H9 (cell line): ENCODE results near the gene UCKL1. TPM values are rescaled to one million over a fixed set of nuclear protein-coding genes. Genes with fewer than 3 reads are reported as not detected.

Experiments
- DNase-seq: peaks from one replicate; pipeline ENCODE4 v3.0.0-alpha.2; 2017
- H2AFZ ChIP-seq: one replicate; pipeline ENCODE4 v1.6.1; 2013; ENCODE audit warnings: mild to moderate bottlenecking, low read length, control low read depth, moderate library complexity
- H2AK5ac ChIP-seq: 2 replicates; pipeline ENCODE4 v1.6.1; 2013; ENCODE audit warnings: low read length, control low read depth, mixed read lengths; ENCODE audit not compliant: insufficient read length
- H2BK120ac ChIP-seq: one replicate; pipeline ENCODE4 v1.6.1; 2013; ENCODE audit warnings: low read depth, mild to moderate bottlenecking, low read length, control low read depth, inconsistent platforms; ENCODE audit not compliant: poor library complexity, severe bottlenecking
- H2BK12ac ChIP-seq: 2 replicates; pipeline ENCODE4 v1.6.1; 2013; ENCODE audit warnings: low read length, control low read depth, mixed read lengths, low read depth; ENCODE audit not compliant: insufficient read length
- H2BK15ac ChIP-seq: 2 replicates; pipeline ENCODE4 v1.6.1; 2013; ENCODE audit warnings: low read depth, low read length, control low read depth
- H2BK20ac ChIP-seq: one replicate; pipeline ENCODE4 v1.6.1; 2013; ENCODE audit warnings: low read depth, mild to moderate bottlenecking, low read length, control low read depth, inconsistent platforms; ENCODE audit not compliant: poor library complexity, severe bottlenecking
- H2BK5ac ChIP-seq: 2 replicates; pipeline ENCODE4 v1.6.1; 2013; ENCODE audit warnings: low read length, control low read depth, mixed read lengths; ENCODE audit not compliant: insufficient read length
- H3K14ac ChIP-seq: 2 replicates; pipeline ENCODE4 v1.6.1; 2013; ENCODE audit warnings: low read length, control low read depth; ENCODE audit not compliant: insufficient read depth
- H3K18ac ChIP-seq: 2 replicates; pipeline ENCODE4 v1.6.1; 2013; ENCODE audit warnings: low read depth, mild to moderate bottlenecking, mixed read lengths, low read length, control low read depth; ENCODE audit not compliant: insufficient read length
- H3K23ac ChIP-seq: 2 replicates; pipeline ENCODE4 v1.6.1; 2013; ENCODE audit warnings: low read length, control low read depth, mixed read lengths, low read depth; ENCODE audit not compliant: insufficient read length
- H3K23me2 ChIP-seq: 2 replicates; pipeline ENCODE4 v1.6.1; 2013; ENCODE audit warnings: low read depth, mild to moderate bottlenecking, mixed read lengths, low read length, control low read depth; ENCODE audit not compliant: insufficient read length, poor library complexity, severe bottlenecking
- H3K27ac ChIP-seq: 2 replicates; pipeline ENCODE4 v1.5.1; 2013; ENCODE audit warnings: low read length, control low read depth, mixed read lengths, low read depth; ENCODE audit not compliant: insufficient read length
- H3K27me3 ChIP-seq: 2 replicates; pipeline ENCODE4 v1.6.1; 2013; ENCODE audit warnings: low read length, control low read depth, inconsistent platforms; ENCODE audit not compliant: insufficient read depth
- H3K4ac ChIP-seq: 2 replicates; pipeline ENCODE4 v1.6.1; 2013; ENCODE audit warnings: low read depth, mild to moderate bottlenecking, control low read depth, inconsistent platforms, low read length, moderate library complexity
- H3K4me1 ChIP-seq: 2 replicates; pipeline ENCODE4 v1.6.1; 2013; ENCODE audit warnings: low read length, control low read depth, inconsistent platforms; ENCODE audit not compliant: insufficient read depth
- H3K4me2 ChIP-seq: 2 replicates; pipeline ENCODE4 v1.6.1; 2013; ENCODE audit warnings: low read length, control low read depth, mixed read lengths; ENCODE audit not compliant: insufficient read length, insufficient read depth
- H3K56ac ChIP-seq: 2 replicates; pipeline ENCODE4 v1.6.1; 2013; ENCODE audit warnings: low read depth, mild to moderate bottlenecking, mixed read lengths, low read length, control low read depth; ENCODE audit not compliant: insufficient read length
- H3K79me1 ChIP-seq: 2 replicates; pipeline ENCODE4 v1.6.1; 2013; ENCODE audit warnings: low read depth, mild to moderate bottlenecking, moderate library complexity, low read length, control low read depth, inconsistent platforms; ENCODE audit not compliant: insufficient read depth, poor library complexity, severe bottlenecking
- H3K79me2 ChIP-seq: 2 replicates; pipeline ENCODE4 v1.6.1; 2013; ENCODE audit warnings: low read length, control low read depth, inconsistent platforms; ENCODE audit not compliant: insufficient read depth
- H3K9ac ChIP-seq: 2 replicates; pipeline ENCODE4 v1.6.1; 2013; ENCODE audit warnings: low read length, control low read depth, mixed read lengths; ENCODE audit not compliant: insufficient read length; ENCODE audit errors: extremely low read depth
- H3K9me3 ChIP-seq: one replicate; pipeline ENCODE4 v1.6.1; 2013; ENCODE audit warnings: low read depth, low read length, inconsistent platforms; ENCODE audit not compliant: control insufficient read depth
- H3T11ph ChIP-seq: one replicate; pipeline ENCODE4 v1.6.1; 2013; ENCODE audit warnings: mild to moderate bottlenecking, low read length, control low read depth, inconsistent platforms
- H4K20me1 ChIP-seq: one replicate; pipeline ENCODE4 v1.6.1; 2013; ENCODE audit not compliant: control insufficient read depth, insufficient read length, insufficient read depth
- H4K5ac ChIP-seq: 2 replicates; pipeline ENCODE4 v1.6.1; 2013; ENCODE audit warnings: low read depth, mild to moderate bottlenecking, mixed read lengths, low read length, control low read depth; ENCODE audit not compliant: insufficient read length
- H4K8ac ChIP-seq: replicated peaks from 2 replicates; pipeline ENCODE4 v1.6.1; 2013; ENCODE audit warnings: low read length, control low read depth, mixed read lengths, low read depth; ENCODE audit not compliant: insufficient read length
- H4K91ac ChIP-seq: 2 replicates; pipeline ENCODE4 v1.6.1; 2013; ENCODE audit warnings: low read depth, mild to moderate bottlenecking, moderate library complexity, mixed read lengths, low read length, control low read depth; ENCODE audit not compliant: insufficient read length
- H3K27ac Mint-ChIP-seq, 3 experiments: 2 replicates in 2 of 3; 3 replicates in 1 of 3; pipeline ENCODE4 v1.8.0; 2020 to 2021; ENCODE audit warnings: mixed read lengths in 3 of 3, mild to moderate bottlenecking in 1 of 3, moderate library complexity in 1 of 3
- H3K27me3 Mint-ChIP-seq: 2 replicates; pipeline ENCODE4 v1.8.0; 2021; ENCODE audit warnings: low read depth, mild to moderate bottlenecking, moderate library complexity, mixed read lengths
- H3K36me3 Mint-ChIP-seq, 3 experiments: 2 replicates in 2 of 3; 3 replicates in 1 of 3; pipeline ENCODE4 v1.8.0; 2020 to 2021; ENCODE audit warnings: low read depth in 3 of 3, mixed read lengths in 3 of 3; ENCODE audit not compliant: insufficient read depth in 1 of 3
- H3K4me1 Mint-ChIP-seq, 2 experiments: 2 replicates each; pipeline ENCODE4 v1.8.0; 2020; ENCODE audit warnings: mixed read lengths in 2 of 2
- H3K4me3 Mint-ChIP-seq, 2 experiments: 2 replicates in 1 of 2; 3 replicates in 1 of 2; pipeline ENCODE4 v1.8.0; 2020 to 2021; ENCODE audit warnings: mild to moderate bottlenecking in 2 of 2, mixed read lengths in 2 of 2, moderate library complexity in 1 of 2
- H3K9me3 Mint-ChIP-seq, 2 experiments: 2 replicates in 1 of 2; 3 replicates in 1 of 2; pipeline ENCODE4 v1.8.0; 2020; ENCODE audit warnings: mild to moderate bottlenecking in 2 of 2, mixed read lengths in 2 of 2, moderate library complexity in 1 of 2
- WGBS: extraction: QIAGEN DNeasy Blood & Tissue Kit; methylation state at CpG from one replicate; pipeline ENCODE4 v1.1.7; 2013; ENCODE audit warnings: missing lambda C conversion rate, low lambda C conversion rate, mixed read lengths; ENCODE audit not compliant: insufficient read length; ENCODE audit errors: extremely low coverage; 5-methylcytosine and 5-hydroxymethylcytosine counted together
- total RNA-seq: library from RNA; stranded (reverse); gene quantifications from 2 replicates; pipeline ENCODE4 v1.2.1, GENCODE V29; 2021
- TF ChIP-seq, protein P1 (sequence below): fragments of 200-600 bp; sonication (generic); conservative IDR thresholded peaks from 3 replicates; pipeline ENCODE4 v1.8.0; 2021; ENCODE audit warnings: antibody characterized with exemption, mild to moderate bottlenecking

UCKL1 gene
- total RNA-seq, 1 experiment from 2014 or later = 40.9 TPM

DNA sequence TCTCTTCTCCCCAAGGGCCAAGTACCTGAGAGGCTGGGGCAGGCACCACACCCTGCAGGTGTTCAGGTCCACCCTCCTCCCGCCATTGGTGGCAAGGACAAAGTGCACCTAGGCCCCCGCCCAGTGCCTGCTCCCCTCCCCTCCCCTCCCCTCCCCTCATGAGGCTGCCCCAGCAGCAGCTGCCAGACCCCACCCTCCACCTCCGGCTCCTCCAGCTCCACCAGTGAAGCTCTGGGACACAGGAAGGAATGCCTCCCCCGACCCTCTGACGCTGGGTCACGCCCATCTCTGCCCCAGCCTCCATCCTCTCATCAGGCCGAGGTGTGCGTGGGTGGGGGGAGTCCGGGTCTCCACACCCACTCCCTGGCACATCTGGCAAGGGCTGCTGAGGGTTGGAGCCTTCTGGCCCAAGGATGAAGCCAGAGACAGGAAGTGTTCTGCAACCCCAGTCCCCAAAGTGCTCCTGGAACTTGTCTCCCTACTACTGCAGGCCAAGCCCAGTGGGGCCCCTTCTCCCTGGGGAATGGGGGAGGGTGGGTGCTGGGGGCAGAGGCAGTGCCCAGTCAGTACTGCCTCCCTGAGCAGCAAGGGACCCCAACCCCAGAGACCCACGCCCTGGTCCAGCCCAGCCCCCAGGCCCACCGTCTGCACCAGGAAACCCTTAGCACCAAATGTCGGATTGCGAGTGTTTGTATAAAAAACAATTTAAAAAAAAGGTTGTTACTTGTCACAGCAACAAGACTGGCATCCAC, 1.6 kb upstream of the UCKL1 start:
- Histone ChIP-seq H4K8ac (no peak overlapping the region), H3T11ph (no peak overlapping the region), H2BK120ac (no peak overlapping the region), H2BK20ac (no peak overlapping the region), H2AFZ (no peak overlapping the region), H2BK5ac (no peak overlapping the region), H3K9ac (no peak overlapping the region), H2BK15ac (no peak overlapping the region), H3K23me2 (peaks cover 14% of the 10 kb centered on the region), H4K5ac (no peak overlapping the region), H2BK12ac (no peak overlapping the region), H3K4me1 (no peaks in the 10 kb centered on the region; the same call in 1 of the 2 replicates), H4K20me1 (no peaks in the 10 kb centered on the region), H3K4ac (no peak overlapping the region), H3K79me2 (peaks cover 12% of the 10 kb centered on the region; the same call in 1 of the 2 replicates), H3K56ac (no peak overlapping the region), H3K27ac (no peak overlapping the region), H3K14ac (no peak overlapping the region), H4K91ac (no peak overlapping the region), H2AK5ac (no peak overlapping the region), H3K9me3 (no peaks in the 10 kb centered on the region), H3K79me1 (peaks cover 2% of the 10 kb centered on the region), H3K27me3 (no peaks in the 10 kb centered on the region), H3K18ac (peak overlapping the region; percentile 9), H3K4me2 (peak overlapping the region; percentile 59), H3K23ac (no peak overlapping the region)
- peak overlapping the region; percentile 70 to 86 for H3K4me3 Mint-ChIP-seq
- H3K36me3 Mint-ChIP-seq = peaks cover 5 to 41% (median 31%) of the 10 kb centered on the region in 3 experiments; a peak in 6 of 7 replicates
- DNase-seq = peak; percentile 98
- peak overlapping the region in 2 of 3 experiments; percentile 89 to 97; a peak in 5 of 7 replicates for H3K27ac Mint-ChIP-seq
- no CpG with 5 or more reads among the region's 13 CpGs for WGBS
- TF ChIP-seq, protein P1, sequence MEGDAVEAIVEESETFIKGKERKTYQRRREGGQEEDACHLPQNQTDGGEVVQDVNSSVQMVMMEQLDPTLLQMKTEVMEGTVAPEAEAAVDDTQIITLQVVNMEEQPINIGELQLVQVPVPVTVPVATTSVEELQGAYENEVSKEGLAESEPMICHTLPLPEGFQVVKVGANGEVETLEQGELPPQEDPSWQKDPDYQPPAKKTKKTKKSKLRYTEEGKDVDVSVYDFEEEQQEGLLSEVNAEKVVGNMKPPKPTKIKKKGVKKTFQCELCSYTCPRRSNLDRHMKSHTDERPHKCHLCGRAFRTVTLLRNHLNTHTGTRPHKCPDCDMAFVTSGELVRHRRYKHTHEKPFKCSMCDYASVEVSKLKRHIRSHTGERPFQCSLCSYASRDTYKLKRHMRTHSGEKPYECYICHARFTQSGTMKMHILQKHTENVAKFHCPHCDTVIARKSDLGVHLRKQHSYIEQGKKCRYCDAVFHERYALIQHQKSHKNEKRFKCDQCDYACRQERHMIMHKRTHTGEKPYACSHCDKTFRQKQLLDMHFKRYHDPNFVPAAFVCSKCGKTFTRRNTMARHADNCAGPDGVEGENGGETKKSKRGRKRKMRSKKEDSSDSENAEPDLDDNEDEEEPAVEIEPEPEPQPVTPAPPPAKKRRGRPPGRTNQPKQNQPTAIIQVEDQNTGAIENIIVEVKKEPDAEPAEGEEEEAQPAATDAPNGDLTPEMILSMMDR = no peak
- peaks cover 33 to 35% of the 10 kb centered on the region in 2 experiments for H3K4me1 Mint-ChIP-seq
- no peaks in the 10 kb centered on the region for H3K27me3 Mint-ChIP-seq
- H3K9me3 Mint-ChIP-seq = no peaks in the 10 kb centered on the region
